HCT116 (cell line): ENCODE data around the gene ROBO1. TPM values are rescaled to one million over a fixed set of nuclear protein-coding genes. Genes with fewer than 3 reads are reported as not detected.

Experiments used
- ATAC-seq: fragments of 200-7000 bp; cut with Tn5 transposase; 2 replicates; pipeline ENCODE4 v1.9.1; 2020; ENCODE audit warnings: mild to moderate bottlenecking, moderate library complexity
- BruUV-seq: library from RNA; stranded (reverse); fragments of 400-500 nt; replicated peaks from 2 replicates; lab custom pipeline; 2021; lab: Mats Ljungman, UMichigan
- CTCF ChIA-PET: fragments of 300-600 bp; sonication (Branson Sonifier 250); formaldehyde crosslinking; loops from one replicate; lab custom pipeline; 2021; ENCODE audit warnings: antibody characterized with exemption; lab: Charles Lee
- POLR2A ChIA-PET: fragments of 300-600, 350-600 bp; sonication (Branson Sonifier 250); formaldehyde crosslinking; loops from one replicate; lab custom pipeline; 2021; ENCODE audit warnings: antibody characterized with exemption; lab: Charles Lee
- RAD21 ChIA-PET, 2 experiments: fragments of 300-600 bp; sonication (Branson Sonifier 250); formaldehyde crosslinking; loops; one replicate each; lab custom pipeline; 2023; ENCODE audit warnings: low total read pairs in 2 of 2; ENCODE audit not compliant: uncharacterized antibody in 2 of 2, unreplicated experiment in 2 of 2, low non-redundant PET in 1 of 2; lab: Charles Lee
- DNase-seq: peaks from one replicate; pipeline ENCODE4 v3.0.0-alpha.2; 2010; ENCODE audit warnings: low read depth, low spot score
- H2AFZ ChIP-seq: fragments of 200-600 bp; shearing (Covaris generic), sonication (generic); 2 replicates; pipeline ENCODE4 v1.6.1; 2017; ENCODE audit warnings: low read depth, mixed run types, mixed read lengths, antibody characterized with exemption, low read length; ENCODE audit not compliant: poor library complexity, severe bottlenecking
- H3K27ac ChIP-seq: 2 replicates; pipeline ENCODE4 v1.5.1; 2012; ENCODE audit warnings: low read depth, low read length
- H3K27me3 ChIP-seq: fragments of 200-600 bp; sonication (generic); 2 replicates; pipeline ENCODE4 v1.6.1; 2016; ENCODE audit warnings: mixed run types, low read length, mixed read lengths; ENCODE audit not compliant: insufficient read depth
- H3K36me3 ChIP-seq, 2 experiments: fragments of 200-500 bp in 1 of 2; fragments of 200-600 bp in 1 of 2; sonication (Bioruptor generic) in 1 of 2; sonication (generic) in 1 of 2; 2 replicates each; pipeline versions ENCODE4 v1.5.1 to v1.6.1; 2014 to 2016; ENCODE audit warnings: low read length in 2 of 2, inconsistent platforms in 1 of 2, mixed read lengths in 1 of 2, mixed run types in 1 of 2; ENCODE audit not compliant: insufficient read depth in 2 of 2, control insufficient read depth in 1 of 2
- H3K4me1 ChIP-seq, 2 experiments: fragments of 200-600 bp in 1 of 2; sonication (generic) in 1 of 2; 2 replicates each; pipeline versions ENCODE4 v1.5.1 to v1.6.1; 2012 to 2017; ENCODE audit warnings: low read length in 2 of 2, inconsistent platforms in 1 of 2, mild to moderate bottlenecking in 1 of 2, mixed read lengths in 1 of 2, mixed run types in 1 of 2, moderate library complexity in 1 of 2; ENCODE audit not compliant: insufficient read depth in 2 of 2, control insufficient read depth in 1 of 2
- H3K4me2 ChIP-seq: fragments of 200-600 bp; sonication (generic); 2 replicates; pipeline ENCODE4 v1.6.1; 2017; ENCODE audit warnings: mixed run types, low read length, mixed read lengths
- H3K4me3 ChIP-seq, 2 experiments: fragments of 200-600 bp in 1 of 2; sonication (generic) in 1 of 2; replicated peaks in 1 of 2; 2 replicates each; pipeline ENCODE4 v1.5.1; 2011 to 2016; ENCODE audit warnings: low read length in 2 of 2, control low read depth in 1 of 2, low read depth in 1 of 2, mild to moderate bottlenecking in 1 of 2, mixed read lengths in 1 of 2, mixed run types in 1 of 2
- H3K79me2 ChIP-seq: fragments of 200-600 bp; sonication (generic); 2 replicates; pipeline ENCODE4 v1.6.1; 2017; ENCODE audit warnings: mild to moderate bottlenecking, mixed run types, low read length, moderate library complexity, mixed read lengths; ENCODE audit not compliant: insufficient read depth
- H3K9ac ChIP-seq: fragments of 200-600 bp; sonication (generic); 2 replicates; pipeline ENCODE4 v1.6.1; 2016; ENCODE audit warnings: low read length, mixed read lengths
- H3K9me2 ChIP-seq: fragments of 200-600 bp; sonication (generic), shearing (Covaris generic); 2 replicates; pipeline ENCODE4 v1.6.1; 2017; ENCODE audit warnings: mixed run types, mild to moderate bottlenecking, moderate library complexity; ENCODE audit not compliant: insufficient read depth
- H3K9me3 ChIP-seq, 2 experiments: fragments of 200-500 bp in 1 of 2; fragments of 200-600 bp in 1 of 2; sonication (Bioruptor generic) in 1 of 2; sonication (generic) in 1 of 2; 2 replicates each; pipeline ENCODE4 v1.6.1; 2014 to 2017; ENCODE audit warnings: low read length in 2 of 2, mixed read lengths in 2 of 2, inconsistent platforms in 1 of 2, low read depth in 1 of 2, mild to moderate bottlenecking in 1 of 2, mixed run types in 1 of 2, moderate library complexity in 1 of 2; ENCODE audit not compliant: control insufficient read depth in 1 of 2, insufficient read depth in 1 of 2
- H4K20me1 ChIP-seq: fragments of 200-600 bp; sonication (generic), shearing (Covaris generic); 2 replicates; pipeline ENCODE4 v1.6.1; 2017; ENCODE audit warnings: mixed run types, mild to moderate bottlenecking, moderate library complexity; ENCODE audit not compliant: insufficient read depth
- EGR1 ChIP-seq: IDR thresholded peaks from 2 replicates; pipeline ENCODE4 v1.6.1; 2012; ENCODE audit warnings: low read depth
- MAX ChIP-seq: IDR thresholded peaks from 2 replicates; pipeline ENCODE4 v1.6.1; 2012
- POLR2A ChIP-seq: IDR thresholded peaks from 2 replicates; pipeline ENCODE4 v1.7.0; 2011; ENCODE audit warnings: borderline replicate concordance; ENCODE audit not compliant: insufficient read depth, insufficient read length; ENCODE audit errors: extremely low read depth
- POLR2AphosphoS5 ChIP-seq: IDR thresholded peaks from 2 replicates; pipeline ENCODE4 v1.6.1; 2011; ENCODE audit warnings: mild to moderate bottlenecking, low read depth, low read length, moderate library complexity
- SIN3A ChIP-seq: IDR thresholded peaks from 2 replicates; pipeline ENCODE4 v1.6.1; 2012; ENCODE audit warnings: low read depth
- SP1 ChIP-seq: IDR thresholded peaks from 2 replicates; pipeline ENCODE4 v1.6.1; 2012; ENCODE audit warnings: low read depth
- SRF ChIP-seq: IDR thresholded peaks from 2 replicates; pipeline ENCODE4 v1.6.1; 2012; ENCODE audit warnings: low read depth
- ZFX ChIP-seq: fragments of 450-650 bp; IDR thresholded peaks from 2 replicates; pipeline ENCODE4 v1.6.1; 2017
- intact Hi-C: fragments of 100-400 bp; cut with micrococcal nuclease; formaldehyde crosslinking; loops from 2 replicates; pipeline ENCODE4 v1.10.0; 2022
- total RNA-seq: library from RNA; stranded (reverse); gene quantifications from one replicate; pipeline ENCODE4 v1.2.1, GENCODE V29; 2021; ENCODE audit not compliant: unreplicated experiment
- TF ChIP-seq, protein P1 (sequence below): IDR thresholded peaks from 2 replicates; pipeline ENCODE4 v1.6.1; 2012; ENCODE audit warnings: low read depth

ROBO1 gene
- total RNA-seq, 1 experiment from 2014 or later: 0.27 TPM

- Histone ChIP-seq H3K4me2 (no peak overlapping the region), H3K27ac (no peak overlapping the region), H3K79me2 (no peaks in the 10 kb centered on the region), H2AFZ (no peak overlapping the region), H3K36me3 (no peaks in the 10 kb centered on the region), H3K27me3 (no peaks in the 10 kb centered on the region), H3K9ac (no peak overlapping the region), H4K20me1 (no peaks in the 10 kb centered on the region), H3K9me2 (no peaks in the 10 kb centered on the region), H3K9me3 (peaks cover 6 to 13% of the 10 kb centered on the region in 2 experiments; a peak in 3 of 4 replicates), H3K4me1 (no peaks in the 10 kb centered on the region), H3K4me3 (no peak overlapping the region)
- CTCF ChIA-PET: no interaction called here
- RAD21 ChIA-PET: no interaction called here
- intact Hi-C loops: no loop called here
- ATAC-seq (no peak), DNase-seq (no peak)
- POLR2A ChIA-PET: no interaction called here
- TF ChIP-seq EGR1 (no peak), SP1 (no peak), POLR2AphosphoS5 (no peak), SIN3A (no peak), SRF (no peak), ZFX (no peak), MAX (no peak), POLR2A (no peak)
- TF ChIP-seq, protein P1, sequence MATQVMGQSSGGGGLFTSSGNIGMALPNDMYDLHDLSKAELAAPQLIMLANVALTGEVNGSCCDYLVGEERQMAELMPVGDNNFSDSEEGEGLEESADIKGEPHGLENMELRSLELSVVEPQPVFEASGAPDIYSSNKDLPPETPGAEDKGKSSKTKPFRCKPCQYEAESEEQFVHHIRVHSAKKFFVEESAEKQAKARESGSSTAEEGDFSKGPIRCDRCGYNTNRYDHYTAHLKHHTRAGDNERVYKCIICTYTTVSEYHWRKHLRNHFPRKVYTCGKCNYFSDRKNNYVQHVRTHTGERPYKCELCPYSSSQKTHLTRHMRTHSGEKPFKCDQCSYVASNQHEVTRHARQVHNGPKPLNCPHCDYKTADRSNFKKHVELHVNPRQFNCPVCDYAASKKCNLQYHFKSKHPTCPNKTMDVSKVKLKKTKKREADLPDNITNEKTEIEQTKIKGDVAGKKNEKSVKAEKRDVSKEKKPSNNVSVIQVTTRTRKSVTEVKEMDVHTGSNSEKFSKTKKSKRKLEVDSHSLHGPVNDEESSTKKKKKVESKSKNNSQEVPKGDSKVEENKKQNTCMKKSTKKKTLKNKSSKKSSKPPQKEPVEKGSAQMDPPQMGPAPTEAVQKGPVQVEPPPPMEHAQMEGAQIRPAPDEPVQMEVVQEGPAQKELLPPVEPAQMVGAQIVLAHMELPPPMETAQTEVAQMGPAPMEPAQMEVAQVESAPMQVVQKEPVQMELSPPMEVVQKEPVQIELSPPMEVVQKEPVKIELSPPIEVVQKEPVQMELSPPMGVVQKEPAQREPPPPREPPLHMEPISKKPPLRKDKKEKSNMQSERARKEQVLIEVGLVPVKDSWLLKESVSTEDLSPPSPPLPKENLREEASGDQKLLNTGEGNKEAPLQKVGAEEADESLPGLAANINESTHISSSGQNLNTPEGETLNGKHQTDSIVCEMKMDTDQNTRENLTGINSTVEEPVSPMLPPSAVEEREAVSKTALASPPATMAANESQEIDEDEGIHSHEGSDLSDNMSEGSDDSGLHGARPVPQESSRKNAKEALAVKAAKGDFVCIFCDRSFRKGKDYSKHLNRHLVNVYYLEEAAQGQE: no peak
- no TSS peak for BruUV-seq
These were observed 556.0 kb downstream of the ROBO1 start for GRCh38 chr3:79211586-79212359.
